Right lobe of liver (tissue), 6 donors: ENCODE measurements around the gene ACP6. TPM values are rescaled to one million over a fixed set of nuclear protein-coding genes. Genes with fewer than 3 reads are reported as not detected.

Experiments
- ATAC-seq, 4 donors: fragments of 200-7000 bp; cut with Tn5 transposase; one replicate each; pipeline ENCODE4 v1.9.1; 2020; ENCODE audit warnings: mild to moderate bottlenecking in 4 of 4, moderate library complexity in 4 of 4
- DNase-seq, 3 donors: peaks; one replicate each; pipeline ENCODE4 v3.0.0-alpha.2; 2020
- H3K27ac ChIP-seq, 3 donors: fragments of 200-600 bp; one replicate each; pipeline ENCODE4 v1.8.0; 2022
- H3K27me3 ChIP-seq, 2 donors: fragments of 200-600 bp; one replicate each; pipeline ENCODE4 v1.8.0; 2022
- H3K36me3 ChIP-seq, 4 donors: fragments of 200-600 bp; sonication (generic) in 1 of 4; one replicate each; pipeline versions ENCODE4 v1.5.1 to v1.8.0; 2017 to 2022; ENCODE audit warnings: control low read depth in 1 of 4
- H3K4me1 ChIP-seq, 4 donors: fragments of 200-600 bp; sonication (generic) in 1 of 4; one replicate each; pipeline versions ENCODE4 v1.5.1 to v1.8.0; 2017 to 2022; ENCODE audit warnings: control low read depth in 1 of 4
- H3K4me3 ChIP-seq, 3 donors: fragments of 200-600 bp; one replicate each; pipeline ENCODE4 v1.8.0; 2022
- H3K9me3 ChIP-seq, 4 donors: fragments of 200-600 bp; sonication (generic) in 1 of 4; one replicate each; pipeline versions ENCODE4 v1.5.1 to v1.8.0; 2017 to 2022; ENCODE audit warnings: control low read depth in 1 of 4
- CTCF ChIP-seq, 4 donors: fragments of 200-600 bp in 3 of 4; fragments of 450-650 bp in 1 of 4; IDR thresholded peaks; one replicate each; pipeline versions ENCODE4 v1.5.1 to v1.8.0; 2016 to 2022; ENCODE audit warnings: antibody characterized with exemption in 4 of 4, mild to moderate bottlenecking in 2 of 4
- WGBS: methylation state at CpG from one replicate; pipeline ENCODE4 v1.1.6; 2018; ENCODE audit warnings: low coverage, low lambda C conversion rate; ENCODE audit not compliant: insufficient coverage; ENCODE audit errors: missing lambda C conversion rate; 5-methylcytosine and 5-hydroxymethylcytosine counted together
- intact Hi-C, 2 donors: fragments of 100-400 bp; cut with DNase I; formaldehyde crosslinking; loops; one replicate each; pipeline versions ENCODE4 v1.11.2 to v1.14.1; 2022
- small RNA-seq, 2 experiments: library from RNA; depleted of rRNA; stranded (forward); fragments of <200 nt; gene quantifications; one replicate each; pipeline ENCODE3, GENCODE V24; 2016
- total RNA-seq, 6 experiments: library from RNA; depleted of rRNA in 2 of 6; stranded (reverse); fragments of >200 nt in 2 of 6; fragmentation: NEBNext Ultra II Directional in 3 of 6; extraction: Animal tissue kit (Norgen Biotek cat#: 25700) in 3 of 6; gene quantifications; one replicate each; pipeline versions ENCODE4 v1.1.0 to v1.2.4, GENCODE V29; 2016 to 2023
- donor health status: DM: no; HTN: yes; CAD: no.
- donor health status: DM: no; HTN: no; CAD: no.
- donor health status: DM: no; HTN: no; CAD: no.
- donor health status: DM: no; HTN: yes; CAD: no.
- donor health status: DM: no; HTN: yes; CAD: no.

The ACP6 gene
- total RNA-seq, 6 experiments from 2014 or later: 6.8 to 17.7 (median 11.9) TPM

GRCh38 chr1:147597010-147597409 is 73.3 kb downstream of the ACP6 start:
- WGBS: 92% methylated on average over 1 of the region's 1 CpG
- Histone ChIP-seq H3K36me3 (no peaks in the 10 kb centered on the region), H3K9me3 (no peaks in the 10 kb centered on the region), H3K4me3 (no peak overlapping the region), H3K4me1 (peaks cover 0 to 7% (median 0%) of the 10 kb centered on the region in 4 donors), H3K27me3 (no peaks in the 10 kb centered on the region), H3K27ac (no peak overlapping the region)
- intact Hi-C loops: no loop called here
- DNase-seq: no peak
- ATAC-seq: no peak
- TF ChIP-seq CTCF (IDR thresholded peaks at IDR 0.05): no peak

Small RNAs within 50 kb of the gene (small RNA-seq; reads per million reads assigned to genes)
- gene RN7SL261P: 0 reads per million in 2 experiments

Other genes with a start within 250 kb of the ACP6 start
- 1 to 10 TPM; 4.2 to 7.4 (median 7.1) TPM for gene BCL9, start 129.0 kb downstream of the ACP6 start, total RNA-seq
- gene GJA5, start 90.1 kb upstream of the ACP6 start, total RNA-seq: 1 to 10 TPM in 1 of 6 experiments, under 1 TPM in 5; 0.12 to 1.2 (median 0.56) TPM
- not detected for gene GJA8, start 232.3 kb upstream of the ACP6 start, total RNA-seq